Activated CD4-positive, alpha-beta T cell treated with anti-CD3 and anti-CD28 coated beads, Interleukin-2, amount 10 ng/mL, durations not matched to agents 24 days and 14 days (primary cell): ENCODE measurements around the gene CD320. TPM values are rescaled to one million over a fixed set of nuclear protein-coding genes. Genes with fewer than 3 reads are reported as not detected.
"Not testable (repeated sequence)": the region's sequence is repeated elsewhere in the genome, so short reads cannot be mapped to it uniquely, and the experiment has no call there.

Experiments
- DNase-seq: peaks from one replicate; pipeline ENCODE4 v3.0.0; 2022
- H3K27ac Mint-ChIP-seq: one replicate; pipeline ENCODE4 v1.8.0; 2022; ENCODE audit warnings: mild to moderate bottlenecking, mixed read lengths
- H3K27me3 Mint-ChIP-seq: one replicate; pipeline ENCODE4 v1.8.0; 2022; ENCODE audit warnings: mixed read lengths
- H3K36me3 Mint-ChIP-seq: one replicate; pipeline ENCODE4 v1.8.0; 2022; ENCODE audit warnings: low read depth, mild to moderate bottlenecking, mixed read lengths
- H3K4me1 Mint-ChIP-seq: one replicate; pipeline ENCODE4 v1.8.0; 2021; ENCODE audit warnings: mixed read lengths
- H3K4me3 Mint-ChIP-seq: one replicate; pipeline ENCODE4 v1.8.0; 2022; ENCODE audit warnings: mild to moderate bottlenecking, moderate library complexity, mixed read lengths
- H3K9me3 Mint-ChIP-seq: one replicate; pipeline ENCODE4 v1.8.0; 2021; ENCODE audit warnings: mixed read lengths
- intact Hi-C: fragments of 100-400 bp; cut with micrococcal nuclease; formaldehyde crosslinking; loops from one replicate; pipeline ENCODE4 v1.15.1; 2023
- total RNA-seq: library from RNA; stranded (reverse); gene quantifications from 2 replicates; pipeline ENCODE4 v1.2.3, GENCODE V29; 2022

CD320 gene
- total RNA-seq: 110 and 113 TPM in 2 replicates

DNA sequence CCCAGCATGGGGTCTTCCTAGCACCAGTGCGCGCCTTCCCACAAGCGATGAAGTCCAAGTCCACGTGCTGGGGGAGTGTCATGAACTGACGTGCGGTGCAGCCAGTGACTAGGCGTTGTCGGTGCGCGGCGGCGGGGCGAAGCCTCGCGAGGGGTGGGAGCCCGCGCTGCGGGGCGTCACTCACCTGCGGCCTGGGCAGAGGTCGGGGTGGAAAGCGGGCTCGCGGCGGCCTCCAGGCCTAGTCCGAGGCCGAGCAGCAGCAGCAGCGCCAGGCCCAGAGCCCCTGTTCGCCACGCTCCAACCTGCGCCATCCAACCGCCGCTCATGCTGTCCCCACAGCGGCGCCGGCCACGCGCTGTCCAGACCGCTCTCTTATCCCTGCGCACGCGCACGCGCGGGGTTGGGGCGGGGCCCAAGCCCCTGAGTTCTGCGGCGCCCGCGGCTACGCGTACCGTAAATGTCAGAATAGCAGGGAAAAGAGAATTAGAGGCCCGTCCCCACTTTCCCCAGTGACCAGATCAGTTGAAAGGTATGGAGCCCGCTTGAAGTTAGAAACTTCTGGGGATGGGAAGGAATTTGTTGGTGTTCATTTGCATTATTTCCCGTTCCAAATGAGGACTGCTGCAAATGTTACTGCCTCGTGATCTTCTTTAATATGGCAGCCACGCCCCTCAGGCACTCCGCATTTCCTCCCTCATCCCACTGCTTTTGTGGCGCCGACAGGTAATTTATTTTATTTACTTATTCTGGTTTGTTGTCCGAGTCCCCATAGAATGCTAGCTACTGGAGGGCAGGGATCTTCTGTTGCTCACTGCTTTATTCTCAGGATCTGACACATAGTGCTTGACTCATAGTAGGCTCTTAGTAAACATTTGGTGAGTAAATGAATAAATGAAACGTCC is at the start of gene CD320:
Gene CD320, minus strand, starts transcription at position 394 of the 902 bp plus-strand sequence. Its CDS starts 68 bp downstream, at position 326.
- H3K4me3 Mint-ChIP-seq: peak within 1 kb of the TSS; percentile 98
- intact Hi-C loops: loop anchor here (1.0 kb wide), 2 partner anchors 13 to 82 kb away; partner anchors contain the start of genes NDUFA7, RAB11B and RPS28
- peak; percentile 97 for DNase-seq
- H3K4me1 Mint-ChIP-seq: peaks cover 31% of the 10 kb centered on the region
- H3K27me3 Mint-ChIP-seq: no peaks in the 10 kb centered on the region
- H3K27ac Mint-ChIP-seq: peak within 1 kb of the TSS; percentile 93
- H3K36me3 Mint-ChIP-seq: peaks cover 31% of the 10 kb centered on the region
- no peaks in the 10 kb centered on the region for H3K9me3 Mint-ChIP-seq

GRCh38 chr19:8357007-8357521 is 48.9 kb upstream of the CD320 start:
- peaks cover 5% of the 10 kb centered on the region for H3K27me3 Mint-ChIP-seq
- H3K4me1 Mint-ChIP-seq: peaks cover 14% of the 10 kb centered on the region
- intact Hi-C loops: no loop called here
- no peak overlapping the region for H3K4me3 Mint-ChIP-seq
- H3K27ac Mint-ChIP-seq: no peak overlapping the region
- H3K9me3 Mint-ChIP-seq: no peaks in the 10 kb centered on the region
- DNase-seq: no peak
- H3K36me3 Mint-ChIP-seq: no peaks in the 10 kb centered on the region

DNA sequence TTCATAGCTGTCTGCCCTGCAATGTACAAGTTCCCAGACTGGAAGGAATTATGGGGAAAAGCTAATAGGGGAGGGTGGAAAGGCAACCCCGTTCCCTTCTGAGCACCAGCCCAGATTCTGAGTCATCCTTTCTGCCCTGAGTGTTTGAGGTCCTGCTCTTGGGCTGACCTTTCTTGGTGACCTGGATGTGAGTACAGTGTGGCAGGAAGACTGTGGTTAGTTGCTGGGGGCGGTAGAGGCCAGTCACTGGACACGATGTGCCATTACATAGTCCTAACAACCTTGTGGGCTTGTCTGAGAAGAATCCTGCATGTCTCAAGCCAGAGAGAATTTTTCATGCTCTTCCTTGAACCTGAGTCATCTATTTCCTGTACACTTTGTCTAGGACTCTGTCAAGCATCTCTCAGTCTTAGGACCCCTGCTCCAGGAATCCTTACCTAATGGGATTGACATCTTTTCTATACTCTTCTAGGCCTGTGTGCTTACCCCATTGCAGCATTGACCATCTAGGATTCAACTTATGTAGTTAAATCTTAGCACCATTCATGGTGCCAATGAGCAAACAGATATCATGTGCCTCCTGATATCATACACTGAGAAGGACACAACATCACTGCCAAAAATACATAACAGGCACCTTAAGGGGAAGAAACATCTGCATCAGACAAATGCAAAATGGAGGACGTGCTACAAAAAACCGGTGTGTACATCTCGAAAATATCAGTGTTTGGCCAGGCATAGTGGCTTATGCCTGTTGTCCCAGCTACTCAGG is 47.7 kb upstream of the CD320 start:
- H3K9me3 Mint-ChIP-seq: no peaks in the 10 kb centered on the region
- no peak overlapping the region for H3K4me3 Mint-ChIP-seq
- H3K4me1 Mint-ChIP-seq: peaks cover 13% of the 10 kb centered on the region

DNA sequence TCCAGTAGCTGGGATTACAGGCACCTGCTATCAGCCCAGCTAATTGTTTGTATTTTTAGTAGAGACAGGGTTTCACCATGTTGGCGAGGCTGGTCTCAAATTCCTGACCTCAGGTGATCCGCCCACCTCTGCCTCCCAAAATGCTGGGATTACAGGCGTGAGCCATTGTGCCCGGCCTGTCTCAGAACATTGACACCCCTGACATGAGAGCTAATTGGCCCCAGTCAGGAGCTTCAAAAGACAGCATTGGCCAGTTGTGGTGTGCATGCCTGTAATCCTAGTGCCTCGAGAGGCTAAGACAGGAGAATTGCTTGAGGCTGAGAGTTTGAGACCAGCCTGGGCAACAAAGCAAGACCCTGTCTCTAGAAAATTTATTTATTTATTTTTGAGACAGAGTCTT is 44.7 kb upstream of the CD320 start:
- intact Hi-C loops: loop anchor here (5.0 kb wide), 2 partner anchors 154 to 224 kb away; partner anchors contain the start of gene MYO1F
- H3K4me1 Mint-ChIP-seq: peaks cover 13% of the 10 kb centered on the region
- DNase-seq, H3K27ac Mint-ChIP-seq, H3K9me3 Mint-ChIP-seq, H3K36me3 Mint-ChIP-seq, H3K4me3 Mint-ChIP-seq: not testable (repeated sequence)
- H3K27me3 Mint-ChIP-seq: peaks cover 23% of the 10 kb centered on the region

More for the DNA sequence above, 47.7 kb upstream of the CD320 start:
- intact Hi-C loops: no loop called here
- H3K27ac Mint-ChIP-seq: no peak overlapping the region
- DNase-seq: no peak
- peaks cover 15% of the 10 kb centered on the region for H3K27me3 Mint-ChIP-seq
- no peaks in the 10 kb centered on the region for H3K36me3 Mint-ChIP-seq

- Mint-ChIP-seq H3K4me3 (peak overlapping the region; percentile 19), H3K4me1 (peaks cover 13% of the 10 kb centered on the region), H3K27ac (no peak overlapping the region), H3K27me3 (peaks cover 23% of the 10 kb centered on the region), H3K36me3 (no peaks in the 10 kb centered on the region), H3K9me3 (no peaks in the 10 kb centered on the region)
- intact Hi-C loops: loop anchor here (5.0 kb wide), 2 partner anchors 155 to 225 kb away; partner anchors contain the start of gene MYO1F
- no peak for DNase-seq
Measured at GRCh38 chr19:8352134-8352827, 44.1 kb upstream of the CD320 start.

DNA sequence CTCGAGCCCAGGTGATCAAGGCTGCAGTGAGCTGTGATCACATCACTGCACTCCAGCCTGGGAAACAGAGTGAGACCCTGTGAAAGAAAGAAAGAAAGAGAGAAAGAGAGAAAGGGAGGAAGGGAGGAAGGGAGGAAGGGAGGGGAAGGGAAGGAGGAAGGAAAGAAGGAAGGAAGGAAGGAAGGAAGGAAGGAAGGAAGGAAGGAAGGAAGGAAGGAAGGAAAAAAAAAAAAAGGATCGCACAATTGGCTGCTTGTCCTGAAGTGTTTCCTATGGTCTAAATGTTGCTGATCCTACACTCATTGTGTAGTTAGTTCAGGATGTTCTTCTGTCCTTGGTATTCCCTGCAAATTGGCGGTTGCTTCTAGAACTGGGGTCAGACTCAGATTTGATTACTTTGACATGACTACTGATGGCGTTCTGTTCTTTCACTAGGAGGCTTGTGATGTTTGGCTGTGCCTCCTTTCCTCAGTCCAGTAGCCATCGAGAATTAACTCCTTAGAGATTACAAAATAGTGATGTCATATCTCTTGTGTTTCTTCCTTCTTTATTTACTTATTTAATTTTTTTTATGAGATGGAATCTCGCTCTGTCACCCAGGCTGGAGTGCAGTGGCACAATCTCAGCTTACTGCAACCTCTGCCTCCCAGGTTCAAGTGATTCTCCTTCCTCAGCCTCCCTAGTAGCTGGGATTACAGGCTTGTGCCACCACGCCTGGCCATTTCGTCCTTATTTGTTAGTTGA is 41.6 kb upstream of the CD320 start:
- H3K36me3 Mint-ChIP-seq: not testable (repeated sequence)

GRCh38 chr19:8343483-8343844 is 35.3 kb upstream of the CD320 start:
- DNase-seq: no peak
- H3K36me3 Mint-ChIP-seq: no peaks in the 10 kb centered on the region
- H3K27me3 Mint-ChIP-seq: peaks cover 27% of the 10 kb centered on the region
- no peaks in the 10 kb centered on the region for H3K9me3 Mint-ChIP-seq
- H3K27ac Mint-ChIP-seq: no peak overlapping the region
- peak overlapping the region; percentile 76 for H3K4me3 Mint-ChIP-seq
- H3K4me1 Mint-ChIP-seq: peaks cover 9% of the 10 kb centered on the region
- intact Hi-C loops: no loop called here

More for the DNA sequence above, 41.6 kb upstream of the CD320 start:
- H3K27me3 Mint-ChIP-seq: peaks cover 24% of the 10 kb centered on the region
- H3K27ac Mint-ChIP-seq, H3K4me1 Mint-ChIP-seq, H3K9me3 Mint-ChIP-seq, H3K4me3 Mint-ChIP-seq, DNase-seq: not testable (repeated sequence)
- intact Hi-C loops: loop anchor here (5.0 kb wide), 2 partner anchors 158 to 228 kb away; partner anchors contain the start of gene MYO1F

DNA sequence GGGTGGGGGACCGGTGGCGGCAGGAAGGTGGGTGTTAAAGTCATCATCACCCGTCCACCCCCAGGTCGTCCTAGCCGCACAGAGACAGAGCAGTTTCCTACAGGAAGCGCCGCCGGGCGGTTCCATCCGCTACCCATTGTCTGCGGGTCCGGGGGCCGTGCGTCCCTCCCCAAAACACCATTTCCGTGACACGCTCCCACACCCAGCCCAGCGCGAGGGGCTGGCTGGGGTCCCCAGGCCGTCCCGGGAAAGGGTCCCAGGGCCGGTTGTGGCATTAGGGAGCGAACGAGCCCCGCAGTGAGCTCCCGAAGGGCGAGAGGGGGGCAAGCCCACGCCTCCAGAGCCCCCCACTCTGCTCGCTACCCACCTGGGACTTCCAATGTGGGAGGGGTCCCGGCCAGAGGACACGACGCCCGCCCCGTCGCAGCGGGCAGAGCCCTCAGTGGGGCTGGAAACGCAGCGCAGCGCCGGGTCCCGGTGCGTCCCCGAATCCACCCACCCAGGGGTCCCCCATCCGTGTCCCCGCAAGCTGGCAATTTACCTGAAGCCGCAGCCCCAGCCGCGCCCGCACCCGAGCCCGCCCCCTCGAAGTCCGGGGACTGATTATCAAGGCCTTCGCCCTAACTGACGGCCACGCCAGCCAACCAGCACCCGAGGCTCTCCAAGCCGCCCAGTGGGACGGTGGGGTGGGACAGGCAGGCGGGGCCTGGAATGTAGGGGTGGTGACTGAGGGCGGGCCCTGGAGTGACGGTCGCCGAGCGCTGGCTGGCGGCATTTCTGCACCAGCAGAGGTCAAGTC is 34.7 kb upstream of the CD320 start, which contains the start of gene KANK3:
Gene KANK3, minus strand, starts transcription at position 579 of the 799 bp plus-strand sequence. CDS start 5,434 bp downstream, outside the sequence.
- no peaks in the 10 kb centered on the region for H3K36me3 Mint-ChIP-seq
- H3K4me1 Mint-ChIP-seq: peaks cover 9% of the 10 kb centered on the region
- intact Hi-C loops: no loop called here

DNA sequence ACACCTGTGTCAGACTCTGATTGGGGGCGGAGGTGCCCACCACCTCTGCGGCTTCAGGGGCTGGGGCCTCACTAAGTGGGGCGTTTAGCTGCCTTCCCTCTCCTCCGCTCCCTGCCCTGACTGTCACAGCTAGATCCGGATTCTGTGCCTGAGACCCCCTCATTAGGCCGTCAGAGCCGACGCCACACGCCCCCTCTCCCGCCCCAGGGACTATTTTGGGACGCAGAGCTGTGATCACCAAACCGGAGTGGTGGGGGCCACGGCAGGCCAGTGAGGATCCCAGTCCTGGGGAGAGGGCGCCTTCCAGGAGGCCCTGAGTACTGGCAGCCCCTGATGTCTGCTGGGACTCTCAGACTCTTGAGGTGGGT is 34.1 kb upstream of the CD320 start:
- H3K9me3 Mint-ChIP-seq: no peaks in the 10 kb centered on the region
- H3K27me3 Mint-ChIP-seq: peaks cover 35% of the 10 kb centered on the region
- no peak overlapping the region for H3K27ac Mint-ChIP-seq
- DNase-seq: no peak
- H3K36me3 Mint-ChIP-seq: no peaks in the 10 kb centered on the region
- no peak overlapping the region for H3K4me3 Mint-ChIP-seq
- intact Hi-C loops: no loop called here
- peaks cover 9% of the 10 kb centered on the region for H3K4me1 Mint-ChIP-seq

More for the DNA sequence above, 34.7 kb upstream of the CD320 start, which contains the start of gene KANK3:
- H3K9me3 Mint-ChIP-seq: no peaks in the 10 kb centered on the region
- H3K4me3 Mint-ChIP-seq: peak within 1 kb of the TSS; percentile 76
- peak; percentile 96 for DNase-seq
- H3K27ac Mint-ChIP-seq: peak within 1 kb of the TSS; percentile 20
- H3K27me3 Mint-ChIP-seq: peaks cover 31% of the 10 kb centered on the region

- H3K36me3 Mint-ChIP-seq, H3K27ac Mint-ChIP-seq, H3K4me3 Mint-ChIP-seq, intact Hi-C loops, DNase-seq, H3K9me3 Mint-ChIP-seq: not testable (repeated sequence)
- Mint-ChIP-seq H3K4me1 (peaks cover 11% of the 10 kb centered on the region), H3K27me3 (peaks cover 39% of the 10 kb centered on the region)
Measured at GRCh38 chr19:8341504-8341903, 33.3 kb upstream of the CD320 start.

DNA sequence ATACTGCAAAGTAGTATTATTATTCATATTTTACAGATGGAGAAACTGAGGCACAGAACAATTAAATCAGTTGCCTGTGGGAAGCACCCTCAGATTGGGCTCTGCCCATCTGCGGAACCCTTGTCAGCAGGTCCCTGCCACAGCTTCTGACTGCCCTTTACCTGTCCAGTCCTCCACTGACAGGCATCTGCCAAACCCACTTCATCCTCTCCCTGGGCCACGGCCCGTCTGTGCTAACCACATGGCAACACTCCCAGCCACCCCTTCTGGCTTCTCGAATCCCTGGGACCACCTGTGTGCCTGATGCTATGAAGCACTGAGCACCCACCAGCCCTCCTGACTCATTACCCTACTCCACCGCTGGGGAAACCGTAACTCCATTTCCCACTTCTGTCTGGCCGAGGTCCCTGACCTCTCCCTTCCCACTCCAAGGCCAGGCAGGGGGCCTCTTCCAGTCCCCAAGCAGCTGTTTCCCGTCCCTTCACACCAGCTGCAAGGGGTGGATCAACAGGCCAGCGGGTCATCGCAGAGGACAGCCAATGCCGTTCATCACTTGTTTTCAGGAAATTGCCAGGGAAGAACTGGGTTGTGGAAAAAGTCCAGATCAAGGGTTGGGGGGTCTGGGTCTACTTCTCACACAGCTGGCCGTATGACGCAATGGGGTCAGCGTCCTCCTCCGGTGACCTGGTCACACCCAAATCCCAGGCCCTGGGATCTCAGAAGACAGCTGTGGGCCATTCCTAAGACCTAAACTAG is 32.4 kb upstream of the CD320 start:
- DNase-seq: no peak
- H3K4me3 Mint-ChIP-seq: no peak overlapping the region
- H3K27ac Mint-ChIP-seq: no peak overlapping the region
- peaks cover 14% of the 10 kb centered on the region for H3K4me1 Mint-ChIP-seq
- intact Hi-C loops: no loop called here
- H3K36me3 Mint-ChIP-seq: no peaks in the 10 kb centered on the region
- peaks cover 47% of the 10 kb centered on the region for H3K27me3 Mint-ChIP-seq
- no peaks in the 10 kb centered on the region for H3K9me3 Mint-ChIP-seq
